Hepatic stellate cell (primary cell): ENCODE measurements around the gene SPATA31D4.

Experiments used
- DNase-seq: peaks from one replicate; pipeline ENCODE4 v3.0.0; 2011; ENCODE audit warnings: low spot score

SPATA31D4 gene

GRCh38 chr9:81964218-81965171 is 36.3 kb downstream of the SPATA31D4 start:
- DNase-seq = no peak

GRCh38 chr9:81968026-81968425 is 39.8 kb downstream of the SPATA31D4 start:
- DNase-seq = no peak

DNA sequence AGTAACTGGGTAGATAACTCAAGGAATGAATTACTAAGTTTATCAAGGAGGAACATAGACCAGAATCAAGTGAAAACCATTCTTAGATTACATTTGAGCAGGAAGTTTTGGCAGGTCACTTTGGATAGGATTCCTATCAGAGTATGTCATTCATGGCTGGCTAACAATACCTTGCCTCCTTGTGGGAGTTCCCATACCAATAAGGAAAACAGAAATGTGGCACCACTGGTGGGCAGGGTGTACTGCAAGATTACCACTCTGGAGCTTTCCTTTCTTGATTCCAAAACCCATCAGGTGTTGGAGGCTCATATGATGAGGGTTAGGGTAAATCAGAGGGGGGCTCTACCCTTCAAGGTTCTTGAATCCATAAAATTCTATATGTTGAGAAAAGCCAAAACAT is 41.7 kb downstream of the SPATA31D4 start:
- no peak for DNase-seq

DNA sequence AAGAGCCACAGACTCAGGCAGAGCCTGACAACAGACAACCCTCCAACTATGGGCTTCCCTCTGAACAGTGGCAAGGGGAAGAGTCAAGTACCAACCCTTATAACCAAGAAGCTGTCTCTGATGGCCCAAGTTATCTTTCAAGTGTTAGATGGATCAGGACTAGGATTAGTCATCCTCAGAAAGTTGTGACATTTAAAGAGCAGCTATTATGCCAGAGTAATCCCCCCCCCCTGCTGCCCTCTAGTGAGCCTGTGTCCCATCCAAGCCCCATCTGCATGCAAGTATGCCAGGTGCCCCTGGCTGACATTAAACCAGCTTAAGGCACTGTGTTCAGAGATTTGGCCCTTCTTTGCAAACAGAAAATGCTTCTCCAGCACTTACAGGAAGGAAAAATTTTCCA is 43.5 kb downstream of the SPATA31D4 start:
- no peak for DNase-seq

GRCh38 chr9:81974764-81975163 is 46.5 kb downstream of the SPATA31D4 start:
- DNase-seq = no peak

DNA sequence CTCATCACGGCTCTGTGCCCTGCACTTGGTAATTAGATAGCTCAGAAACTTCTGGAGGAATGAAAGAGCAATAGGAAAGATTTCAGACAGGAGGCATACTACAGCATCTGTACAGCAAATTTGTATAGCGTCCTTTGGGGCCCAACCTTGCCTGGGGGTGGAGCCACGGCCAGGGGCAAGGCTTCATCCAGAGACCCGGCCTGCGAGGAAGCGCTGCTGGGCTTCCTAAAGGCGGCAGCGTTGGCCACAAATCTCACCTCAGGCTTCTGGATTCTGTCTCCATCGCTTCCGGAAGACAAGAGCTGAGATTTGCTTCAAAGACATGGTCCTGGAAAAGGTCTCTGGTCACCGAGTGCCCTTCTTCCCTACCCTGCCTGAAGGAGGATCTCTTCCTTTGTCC is 48.1 kb downstream of the SPATA31D4 start:
- DNase-seq = no peak

DNA sequence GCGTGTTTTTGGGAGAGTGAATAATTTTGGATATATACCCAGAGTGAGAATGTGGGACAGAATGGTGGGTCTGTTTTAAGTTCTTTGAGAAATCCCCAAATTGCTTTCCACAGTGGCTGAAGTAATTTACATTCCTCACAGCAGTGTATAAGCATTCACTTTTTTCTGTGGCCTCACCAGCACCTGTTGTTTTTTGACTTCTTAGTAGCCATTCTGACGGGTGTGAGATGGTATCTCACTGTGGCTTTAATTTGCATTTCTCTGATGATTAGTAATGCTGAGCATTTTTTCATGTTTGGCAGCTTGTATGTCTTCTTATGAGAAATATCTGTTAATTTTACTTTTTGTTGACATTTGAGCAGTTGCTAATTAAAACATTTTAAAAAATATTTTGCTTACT is 51.0 kb downstream of the SPATA31D4 start:
- DNase-seq = no peak

GRCh38 chr9:81980568-81980967 is 52.3 kb downstream of the SPATA31D4 start:
- no peak for DNase-seq

GRCh38 chr9:81981883-81982282 is 53.7 kb downstream of the SPATA31D4 start:
- no peak for DNase-seq
